IMR-90 (cell line): Measurements from ENCODE around the gene DVL1. TPM values are rescaled to one million over a fixed set of nuclear protein-coding genes. Genes with fewer than 3 reads are reported as not detected.

Experiments used
- ATAC-seq: fragments of 200-7000 bp; cut with Tn5 transposase; 2 replicates; pipeline ENCODE4 v1.9.1; 2020; ENCODE audit warnings: low read depth, mild to moderate bottlenecking, moderate library complexity
- BruUV-seq: library from RNA; stranded (reverse); fragments of 400-500 nt; replicated peaks from 2 replicates; lab custom pipeline; 2021; lab: Mats Ljungman, UMichigan
- CTCF ChIA-PET: fragments of 300-600 bp; formaldehyde crosslinking; extraction: SDS; loops from one replicate; lab custom pipeline; 2021; ENCODE audit warnings: antibody characterized with exemption; lab: Yijun Ruan, JAX
- POLR2A ChIA-PET: fragments of 300-600 bp; sonication (Branson Sonifier 250); formaldehyde crosslinking; loops from one replicate; lab custom pipeline; 2022; ENCODE audit warnings: antibody characterized with exemption; ENCODE audit not compliant: unreplicated experiment; lab: Charles Lee
- DNase-seq: peaks from one replicate; pipeline ENCODE4 v3.0.0; 2013
- H2AFZ ChIP-seq: replicated peaks from 2 replicates; pipeline ENCODE3; 2013; ENCODE audit warnings: low read length, mild to moderate bottlenecking; ENCODE audit not compliant: poor library complexity
- H2AK5ac ChIP-seq: 2 replicates; pipeline ENCODE4 v1.6.1; 2013; ENCODE audit warnings: low read depth, low read length, inconsistent platforms
- H2AK9ac ChIP-seq: replicated peaks from 2 replicates; pipeline ENCODE3; 2013; ENCODE audit warnings: mild to moderate bottlenecking, low read depth, low read length, moderate library complexity; ENCODE audit not compliant: poor library complexity
- H2BK120ac ChIP-seq: 2 replicates; pipeline ENCODE4 v1.6.1; 2013; ENCODE audit warnings: low read depth, low read length, inconsistent platforms
- H2BK15ac ChIP-seq: 3 replicates; pipeline ENCODE4 v1.6.1; 2013; ENCODE audit warnings: low read depth, low read length, inconsistent platforms
- H2BK20ac ChIP-seq: 2 replicates; pipeline ENCODE4 v1.6.1; 2013; ENCODE audit warnings: low read depth, mild to moderate bottlenecking, inconsistent platforms, low read length, moderate library complexity
- H2BK5ac ChIP-seq: 2 replicates; pipeline ENCODE4 v1.6.1; 2013; ENCODE audit warnings: mild to moderate bottlenecking, low read depth, low read length, inconsistent platforms; ENCODE audit not compliant: poor library complexity, severe bottlenecking
- H3K14ac ChIP-seq: replicated peaks from 2 replicates; pipeline ENCODE4 v1.6.1; 2013; ENCODE audit warnings: low read depth, low read length, inconsistent platforms
- H3K18ac ChIP-seq: 2 replicates; pipeline ENCODE4 v1.6.1; 2013; ENCODE audit warnings: low read depth, low read length, control low read depth
- H3K23ac ChIP-seq: 2 replicates; pipeline ENCODE4 v1.6.1; 2013; ENCODE audit warnings: low read depth, low read length, inconsistent platforms
- H3K27ac ChIP-seq: 2 replicates; pipeline ENCODE4 v1.5.1; 2013; ENCODE audit warnings: mild to moderate bottlenecking, control low read depth, low read length; ENCODE audit not compliant: insufficient read depth
- H3K27me3 ChIP-seq: 2 replicates; pipeline ENCODE4 v1.6.1; 2013; ENCODE audit warnings: low read length; ENCODE audit not compliant: control insufficient read depth, insufficient read depth
- H3K36me3 ChIP-seq: 2 replicates; pipeline ENCODE4 v1.6.1; 2013; ENCODE audit warnings: low read length, mixed read lengths; ENCODE audit not compliant: control insufficient read depth, insufficient read depth
- H3K4ac ChIP-seq: 2 replicates; pipeline ENCODE4 v1.6.1; 2013; ENCODE audit warnings: low read depth, low read length, inconsistent platforms
- H3K4me1 ChIP-seq: 2 replicates; pipeline ENCODE4 v1.6.1; 2013; ENCODE audit warnings: low read length, mixed read lengths; ENCODE audit not compliant: control insufficient read depth, insufficient read depth
- H3K4me2 ChIP-seq: 2 replicates; pipeline ENCODE4 v1.6.1; 2013; ENCODE audit warnings: low read depth, mild to moderate bottlenecking, control low read depth, low read length, moderate library complexity
- H3K4me3 ChIP-seq: 2 replicates; pipeline ENCODE4 v1.5.1; 2013; ENCODE audit warnings: low read depth, mild to moderate bottlenecking, control low read depth, low read length, moderate library complexity; ENCODE audit not compliant: insufficient read depth
- H3K56ac ChIP-seq: 2 replicates; pipeline ENCODE4 v1.6.1; 2013; ENCODE audit warnings: low read length, inconsistent platforms; ENCODE audit not compliant: insufficient read depth; ENCODE audit errors: extremely low read depth
- H3K79me1 ChIP-seq, 2 experiments: 2 replicates each; pipeline ENCODE4 v1.6.1; 2013; ENCODE audit warnings: low read length in 2 of 2, inconsistent platforms in 1 of 2, low read depth in 1 of 2
- H3K9ac ChIP-seq: 2 replicates; pipeline ENCODE4 v1.6.1; 2013; ENCODE audit warnings: low read depth, low read length, control low read depth
- H3K9me1 ChIP-seq: 2 replicates; pipeline ENCODE4 v1.6.1; 2013; ENCODE audit warnings: low read length, inconsistent platforms; ENCODE audit not compliant: insufficient read depth
- H3K9me3 ChIP-seq: 2 replicates; pipeline ENCODE4 v1.6.1; 2013; ENCODE audit warnings: low read length; ENCODE audit not compliant: control insufficient read depth, insufficient read depth
- H4K20me1 ChIP-seq: 2 replicates; pipeline ENCODE4 v1.6.1; 2013; ENCODE audit warnings: low read length, inconsistent platforms; ENCODE audit not compliant: insufficient read depth
- H4K5ac ChIP-seq: 2 replicates; pipeline ENCODE4 v1.6.1; 2013; ENCODE audit warnings: mild to moderate bottlenecking, low read depth, low read length, control low read depth
- H4K8ac ChIP-seq, 2 experiments: 2 replicates each; pipeline ENCODE4 v1.6.1; 2013; ENCODE audit warnings: low read depth in 2 of 2, low read length in 2 of 2, control low read depth in 1 of 2, inconsistent platforms in 1 of 2
- H4K91ac ChIP-seq: 2 replicates; pipeline ENCODE4 v1.6.1; 2013; ENCODE audit warnings: low read depth, low read length, inconsistent platforms; ENCODE audit not compliant: insufficient read depth
- RAD21 ChIP-seq: IDR thresholded peaks from 2 replicates; pipeline ENCODE4 v1.6.1; 2012; ENCODE audit warnings: low read length, improper control_type of control experiment
- RCOR1 ChIP-seq: IDR thresholded peaks from 2 replicates; pipeline ENCODE4 v1.6.1; 2012; ENCODE audit warnings: mild to moderate bottlenecking, low read length, improper control_type of control experiment; ENCODE audit not compliant: insufficient replicate concordance
- SMC3 ChIP-seq: fragments of 150-350 bp; IDR thresholded peaks from 2 replicates; pipeline ENCODE4 v1.6.1; 2016; ENCODE audit warnings: low read depth, mild to moderate bottlenecking, antibody characterized with exemption, low read length, moderate library complexity
- WGBS, 2 experiments: methylation state at CpG; one replicate each; pipeline versions ENCODE4 v1.1.5 to v1.1.7; 2013; ENCODE audit warnings: missing lambda C conversion rate in 2 of 2; ENCODE audit not compliant: insufficient read length in 1 of 2; ENCODE audit errors: extremely low coverage in 2 of 2; 5-methylcytosine and 5-hydroxymethylcytosine counted together
- dilution Hi-C: fragments of 300-500 bp; cut with HindIII; formaldehyde crosslinking; loops from one replicate; pipeline ENCODE4 v1.14.3; 2018; ENCODE audit warnings: low sequenced_read_pairs; ENCODE audit not compliant: unreplicated experiment
- in situ Hi-C: fragments of 300-500 bp; cut with MboI; formaldehyde crosslinking; loops from 3 replicates; pipeline ENCODE4 v1.14.3; 2019; ENCODE audit warnings: low sequenced_read_pairs, inconsistent platforms, mixed read lengths
- intact Hi-C: fragments of 100-400 bp; cut with micrococcal nuclease; formaldehyde crosslinking; loops from 2 replicates; pipeline ENCODE4 v1.10.0; 2022
- polyA plus RNA-seq, 3 experiments: library from polyadenylated mRNA; depleted of rRNA; stranded (reverse); fragments of >200 nt; gene quantifications; 2 replicates each; pipeline ENCODE4 v1.2.3, GENCODE V29; 2012; ENCODE audit warnings: low replicate concordance in 1 of 3
- total RNA-seq: library from RNA; depleted of rRNA; stranded (reverse); fragments of >200 nt; gene quantifications from 2 replicates; pipeline ENCODE4 v1.2.3, GENCODE V29; 2012
- TF ChIP-seq, protein P1 (sequence below): fragments of 150-350 bp; IDR thresholded peaks from 2 replicates; pipeline ENCODE4 v1.6.1; 2016; ENCODE audit warnings: low read depth, mild to moderate bottlenecking, low read length, moderate library complexity, borderline replicate concordance

The DVL1 gene
- total and polyA plus RNA-seq, 2 of the 4 experiments (the other 2 are of a cell fraction), result 27.2 to 35.9 TPM

DNA sequence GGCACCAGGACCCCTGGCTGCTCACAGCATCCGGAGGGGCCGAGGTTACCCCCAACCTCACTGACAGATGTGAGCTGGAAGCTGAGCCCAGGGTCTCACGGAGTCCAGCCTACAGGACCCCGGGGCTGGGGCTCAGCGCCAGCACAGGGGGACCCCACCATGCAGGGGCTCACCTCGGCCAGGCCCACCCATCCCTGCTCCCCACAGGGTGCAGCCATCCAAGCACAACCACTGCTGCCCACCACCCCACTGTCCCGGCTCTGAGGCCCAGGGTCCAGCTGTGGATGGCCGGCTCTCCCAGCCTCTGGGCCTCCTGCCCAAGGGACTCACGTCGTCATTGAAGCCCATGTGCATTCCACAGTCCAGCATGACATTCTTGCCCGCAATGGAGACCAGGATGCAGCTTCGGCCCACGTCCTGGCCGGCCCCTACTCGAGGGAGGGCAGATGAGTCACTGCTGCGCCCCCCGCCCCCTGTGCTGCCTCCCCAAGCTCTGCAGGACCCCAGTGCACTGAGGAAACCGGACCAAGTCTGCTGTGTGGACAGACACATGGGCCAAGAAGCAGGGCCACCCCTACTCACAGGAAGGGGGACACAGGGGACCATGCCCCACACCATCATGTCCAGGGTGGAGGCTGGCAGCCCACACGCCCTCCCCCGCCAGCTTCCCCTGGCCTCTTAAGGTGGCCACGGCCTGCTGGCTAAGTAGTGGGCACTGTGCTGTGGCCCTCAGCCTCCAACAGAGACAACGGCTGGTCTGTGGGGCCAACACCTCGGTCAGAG, 28.4 kb downstream of the DVL1 start (continued):
- TF ChIP-seq SMC3, result no peak

DNA sequence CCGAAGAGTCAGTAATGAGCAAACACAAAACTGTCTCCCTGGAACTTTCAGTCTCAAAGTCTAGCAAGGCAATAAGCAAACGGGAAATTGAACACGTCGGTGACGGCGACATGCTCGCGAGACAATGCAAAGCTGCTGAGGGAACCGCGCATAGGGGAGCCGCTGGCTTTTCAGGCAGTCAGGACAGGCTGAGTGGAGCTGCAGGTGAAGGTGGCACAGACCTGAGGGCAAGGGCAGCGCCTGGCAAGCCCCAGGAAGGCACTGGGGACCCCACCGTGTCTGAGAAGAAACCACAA, 29.6 kb downstream of the DVL1 start:
- H3K9me1 ChIP-seq, result peaks cover 4% of the 10 kb centered on the region
- ChIA-PET POLR2A (no interaction called here), CTCF (no interaction called here)
- H2AFZ ChIP-seq, result peak overlapping the region; percentile 11
- dilution Hi-C loops (no loop called here), intact Hi-C loops (no loop called here), in situ Hi-C loops (no loop called here)
- no peak overlapping the region for H3K18ac ChIP-seq
- TF ChIP-seq, protein P1, sequence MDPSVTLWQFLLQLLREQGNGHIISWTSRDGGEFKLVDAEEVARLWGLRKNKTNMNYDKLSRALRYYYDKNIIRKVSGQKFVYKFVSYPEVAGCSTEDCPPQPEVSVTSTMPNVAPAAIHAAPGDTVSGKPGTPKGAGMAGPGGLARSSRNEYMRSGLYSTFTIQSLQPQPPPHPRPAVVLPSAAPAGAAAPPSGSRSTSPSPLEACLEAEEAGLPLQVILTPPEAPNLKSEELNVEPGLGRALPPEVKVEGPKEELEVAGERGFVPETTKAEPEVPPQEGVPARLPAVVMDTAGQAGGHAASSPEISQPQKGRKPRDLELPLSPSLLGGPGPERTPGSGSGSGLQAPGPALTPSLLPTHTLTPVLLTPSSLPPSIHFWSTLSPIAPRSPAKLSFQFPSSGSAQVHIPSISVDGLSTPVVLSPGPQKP, result no peak
- TF ChIP-seq RAD21, result no peak
- TF ChIP-seq RCOR1, result no peak
- no peak overlapping the region for H2AK5ac ChIP-seq
- no peak overlapping the region for H3K14ac ChIP-seq
- peaks cover 37% of the 10 kb centered on the region for H3K36me3 ChIP-seq
- BruUV-seq, result no TSS peak
- peak overlapping the region; percentile 71 for H2AK9ac ChIP-seq
- DNase-seq, result no peak
- no peak overlapping the region for H4K5ac ChIP-seq
- H3K4me1 ChIP-seq, result peaks cover 13% of the 10 kb centered on the region; the same call in 1 of the 2 replicates
- H3K9me3 ChIP-seq, result no peaks in the 10 kb centered on the region
- no peak overlapping the region for H3K27ac ChIP-seq
- no peak overlapping the region for H2BK5ac ChIP-seq
- no peak overlapping the region for H2BK15ac ChIP-seq
- H3K27me3 ChIP-seq, result no peaks in the 10 kb centered on the region
- H2BK120ac ChIP-seq, result no peak overlapping the region
- no peak overlapping the region for H3K4ac ChIP-seq
- H4K20me1 ChIP-seq, result peaks cover 75% of the 10 kb centered on the region
- ATAC-seq, result no peak
- H2BK20ac ChIP-seq, result no peak overlapping the region
- H3K9ac ChIP-seq, result no peak overlapping the region
- no peak overlapping the region for H3K56ac ChIP-seq
- no peak overlapping the region for H3K4me3 ChIP-seq
- no peak overlapping the region for H4K91ac ChIP-seq
- no peak overlapping the region for H3K4me2 ChIP-seq
- peaks cover 14 to 75% of the 10 kb centered on the region in 2 experiments for H3K79me1 ChIP-seq
- WGBS, 2 experiments, result 95% methylated on average over 9 of the region's 13 CpGs; no CpG with 5 or more reads in 1 of the 2 experiments
- H3K23ac ChIP-seq, result no peak overlapping the region
- H4K8ac ChIP-seq, result no peak overlapping the region
